Lower lobe of right lung (tissue), 2 donors: ENCODE results near the gene ACTR6. TPM values are rescaled to one million over a fixed set of nuclear protein-coding genes. Genes with fewer than 3 reads are reported as not detected.

Experiments used
- ATAC-seq, 2 donors: fragments of 200-7000 bp; cut with Tn5 transposase; one replicate each; pipeline ENCODE4 v1.9.1; 2020 to 2022; ENCODE audit warnings: mild to moderate bottlenecking in 2 of 2, moderate library complexity in 2 of 2
- DNase-seq: peaks from one replicate; pipeline ENCODE4 v3.0.0-alpha.2; 2020
- H3K27ac ChIP-seq: fragments of 200-600 bp; one replicate; pipeline ENCODE4 v1.8.0; 2022
- H3K27me3 ChIP-seq: fragments of 200-600 bp; one replicate; pipeline ENCODE4 v1.8.0; 2022; ENCODE audit warnings: low read depth
- H3K36me3 ChIP-seq: fragments of 200-600 bp; one replicate; pipeline ENCODE4 v1.8.0; 2022; ENCODE audit warnings: mild to moderate bottlenecking
- H3K4me1 ChIP-seq: fragments of 200-600 bp; one replicate; pipeline ENCODE4 v1.8.0; 2022
- H3K4me3 ChIP-seq: fragments of 200-600 bp; one replicate; pipeline ENCODE4 v1.8.0; 2022; ENCODE audit warnings: mild to moderate bottlenecking
- H3K9me3 ChIP-seq: fragments of 200-600 bp; one replicate; pipeline ENCODE4 v1.8.0; 2022
- intact Hi-C: fragments of 100-400 bp; cut with DNase I; formaldehyde crosslinking; loops from one replicate; pipeline ENCODE4 v1.11.0; 2022
- microRNA-seq: library from miRNA; unstranded; fragments of <30 nt; microRNA quantifications from one replicate; pipeline ENCODE4 v1.2.0, GENCODE V29; 2020; ENCODE audit warnings: borderline number of aligned reads
- total RNA-seq: library from RNA; stranded (reverse); fragmentation: NEBNext Ultra II Directional; extraction: Animal tissue kit (Norgen Biotek cat#: 25700); gene quantifications from one replicate; pipeline ENCODE4 v1.2.1, GENCODE V29; 2021
- TF ChIP-seq, protein P1 (sequence below): fragments of 200-600 bp; IDR thresholded peaks from one replicate; pipeline ENCODE4 v1.8.0; 2022; ENCODE audit warnings: antibody characterized with exemption, mild to moderate bottlenecking
- donor health status: DM: no; HTN: yes; CAD: no; lungs with severe emphysema.

Gene ACTR6
- total RNA-seq, 1 donor from 2014 or later, result 23.8 TPM

DNA sequence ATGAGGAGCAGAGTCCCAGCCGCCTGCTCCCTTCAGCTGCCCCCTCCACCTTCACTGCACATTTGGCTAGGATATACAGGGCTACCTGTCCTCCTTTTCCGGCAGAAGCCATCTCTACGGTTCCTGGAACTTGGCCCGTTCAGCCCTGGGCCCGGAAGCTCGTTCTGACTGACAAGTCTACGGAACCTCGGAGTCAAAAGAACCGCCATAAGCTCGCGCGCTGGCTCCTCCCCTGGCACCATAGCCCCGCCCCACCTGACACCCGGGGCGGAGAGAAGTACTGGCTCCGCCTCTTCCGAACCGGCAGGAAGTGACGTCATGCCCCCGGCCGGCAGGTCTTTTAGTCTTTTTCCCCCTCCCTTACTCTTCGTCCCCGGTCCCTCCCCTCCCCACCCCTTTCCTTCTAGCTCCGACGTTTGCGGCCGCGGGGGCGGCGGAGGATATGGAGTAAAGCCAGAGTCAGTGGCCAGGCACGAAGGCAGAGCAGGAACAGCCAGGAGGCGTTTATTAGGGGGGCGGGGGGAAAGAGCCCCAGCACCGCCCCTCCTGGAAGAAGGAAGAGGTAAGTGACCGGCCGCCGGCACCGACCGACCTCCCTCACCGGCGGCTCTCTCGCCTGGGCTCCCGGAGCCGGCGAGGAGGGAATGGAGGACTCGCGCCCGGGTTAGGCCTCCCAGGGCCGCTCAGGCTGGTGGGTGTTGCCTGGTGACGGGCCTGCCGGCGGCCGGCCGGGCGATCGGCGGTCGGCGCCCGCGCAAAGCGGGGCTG lies 66.4 kb downstream of the ACTR6 start, which contains the start of the genes DEPDC4 and SCYL2:
TSS of gene DEPDC4 (minus strand) at position 245 of the 768 bp plus-strand sequence. CDS start at position 242, 3 bp downstream.
TSS of gene SCYL2 (plus strand) at position 343 of the 768 bp plus-strand sequence. CDS start 15,794 bp downstream, outside the sequence.
- Histone ChIP-seq H3K27me3 (no peaks in the 10 kb centered on the region), H3K27ac (peak within 1 kb of the TSS; percentile 96), H3K36me3 (no peaks in the 10 kb centered on the region), H3K4me3 (peak within 1 kb of the TSS; percentile 83), H3K9me3 (no peaks in the 10 kb centered on the region), H3K4me1 (peaks cover 46% of the 10 kb centered on the region)
- DNase-seq (peak; percentile 97), ATAC-seq (peak; percentile 96 to 98)
- TF ChIP-seq, protein P1, sequence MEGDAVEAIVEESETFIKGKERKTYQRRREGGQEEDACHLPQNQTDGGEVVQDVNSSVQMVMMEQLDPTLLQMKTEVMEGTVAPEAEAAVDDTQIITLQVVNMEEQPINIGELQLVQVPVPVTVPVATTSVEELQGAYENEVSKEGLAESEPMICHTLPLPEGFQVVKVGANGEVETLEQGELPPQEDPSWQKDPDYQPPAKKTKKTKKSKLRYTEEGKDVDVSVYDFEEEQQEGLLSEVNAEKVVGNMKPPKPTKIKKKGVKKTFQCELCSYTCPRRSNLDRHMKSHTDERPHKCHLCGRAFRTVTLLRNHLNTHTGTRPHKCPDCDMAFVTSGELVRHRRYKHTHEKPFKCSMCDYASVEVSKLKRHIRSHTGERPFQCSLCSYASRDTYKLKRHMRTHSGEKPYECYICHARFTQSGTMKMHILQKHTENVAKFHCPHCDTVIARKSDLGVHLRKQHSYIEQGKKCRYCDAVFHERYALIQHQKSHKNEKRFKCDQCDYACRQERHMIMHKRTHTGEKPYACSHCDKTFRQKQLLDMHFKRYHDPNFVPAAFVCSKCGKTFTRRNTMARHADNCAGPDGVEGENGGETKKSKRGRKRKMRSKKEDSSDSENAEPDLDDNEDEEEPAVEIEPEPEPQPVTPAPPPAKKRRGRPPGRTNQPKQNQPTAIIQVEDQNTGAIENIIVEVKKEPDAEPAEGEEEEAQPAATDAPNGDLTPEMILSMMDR, result no peak
- intact Hi-C loops, result no loop called here

DNA sequence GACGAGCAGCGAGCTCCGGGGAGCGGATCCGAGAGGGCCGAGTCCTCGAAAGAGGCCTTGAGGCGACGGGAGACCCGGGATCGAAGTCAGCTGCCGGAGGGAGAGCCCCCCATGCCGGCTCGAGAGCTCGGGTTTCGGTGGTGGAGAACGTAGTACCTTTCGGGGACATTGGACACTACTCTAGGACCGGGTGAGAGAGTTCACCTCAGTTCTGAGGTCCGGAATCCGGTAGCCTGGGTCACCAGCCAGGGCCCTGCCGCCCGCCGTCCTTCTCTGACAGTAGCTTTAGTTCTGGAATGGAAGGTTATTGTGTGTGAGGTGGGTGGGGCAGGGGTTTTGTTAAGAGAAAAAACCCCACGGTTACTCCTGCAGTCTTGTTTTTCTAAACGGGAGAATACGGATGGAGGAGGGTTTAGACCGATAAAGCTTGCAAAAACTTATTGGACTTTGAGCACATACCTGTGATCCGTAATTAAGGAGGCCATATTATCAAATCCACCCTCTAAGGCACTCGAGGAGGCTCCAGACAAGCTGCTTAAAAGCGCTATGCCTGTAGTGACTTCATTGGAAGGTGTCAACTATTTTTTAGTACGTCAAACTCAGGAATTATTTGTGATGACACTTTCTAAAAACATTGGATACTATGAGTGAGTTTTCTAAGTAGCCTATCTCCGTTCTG lies 67.1 kb downstream of the ACTR6 start:
- Histone ChIP-seq H3K27ac (peak overlapping the region; percentile 96), H3K36me3 (no peaks in the 10 kb centered on the region), H3K9me3 (no peaks in the 10 kb centered on the region), H3K4me1 (peaks cover 50% of the 10 kb centered on the region), H3K4me3 (peak overlapping the region; percentile 83), H3K27me3 (no peaks in the 10 kb centered on the region)
- intact Hi-C loops, result no loop called here
- DNase-seq (no peak), ATAC-seq (peak; percentile 20 to 35)
- TF ChIP-seq, protein P1, result no peak

DNA sequence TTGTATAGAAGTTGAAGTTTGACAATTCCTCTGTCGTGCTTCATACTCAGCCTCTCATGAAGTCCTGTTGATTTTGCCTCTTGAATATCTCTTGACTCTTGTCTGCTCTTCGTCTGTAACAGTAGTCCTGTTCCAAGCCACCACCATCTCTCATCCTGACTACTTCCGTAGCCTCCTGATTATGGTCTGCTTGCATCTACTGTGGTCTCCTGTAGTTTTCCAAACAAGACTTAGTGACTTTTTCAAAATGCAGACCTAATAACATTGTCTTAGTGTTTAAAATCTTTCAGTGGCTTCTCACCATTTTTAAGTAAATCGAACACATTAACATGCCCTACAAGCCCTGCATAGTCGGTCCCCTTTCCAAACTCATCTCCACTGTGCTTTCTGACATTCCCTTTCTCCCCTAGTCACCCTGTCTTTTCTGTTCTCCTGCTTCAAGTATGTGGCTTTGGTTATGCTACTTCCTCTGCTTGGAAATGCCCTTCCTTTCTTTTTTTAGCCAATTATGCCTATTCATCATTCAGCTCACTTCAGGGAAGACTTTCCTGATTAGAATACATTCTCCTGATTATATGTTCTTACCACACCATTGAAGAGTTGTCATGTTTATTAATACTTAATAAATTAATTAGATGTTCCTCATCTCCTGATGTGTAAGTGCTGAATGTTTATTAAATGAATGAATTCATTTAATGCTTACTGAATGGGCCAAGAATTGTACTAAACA lies 68.4 kb downstream of the ACTR6 start:
- Histone ChIP-seq H3K9me3 (no peaks in the 10 kb centered on the region), H3K4me3 (peak overlapping the region; percentile 83), H3K27me3 (no peaks in the 10 kb centered on the region), H3K36me3 (no peaks in the 10 kb centered on the region), H3K27ac (peak overlapping the region; percentile 96), H3K4me1 (peaks cover 55% of the 10 kb centered on the region)
- TF ChIP-seq, protein P1, result no peak
- intact Hi-C loops, result no loop called here
- no peak for DNase-seq
- ATAC-seq, result no peak

DNA sequence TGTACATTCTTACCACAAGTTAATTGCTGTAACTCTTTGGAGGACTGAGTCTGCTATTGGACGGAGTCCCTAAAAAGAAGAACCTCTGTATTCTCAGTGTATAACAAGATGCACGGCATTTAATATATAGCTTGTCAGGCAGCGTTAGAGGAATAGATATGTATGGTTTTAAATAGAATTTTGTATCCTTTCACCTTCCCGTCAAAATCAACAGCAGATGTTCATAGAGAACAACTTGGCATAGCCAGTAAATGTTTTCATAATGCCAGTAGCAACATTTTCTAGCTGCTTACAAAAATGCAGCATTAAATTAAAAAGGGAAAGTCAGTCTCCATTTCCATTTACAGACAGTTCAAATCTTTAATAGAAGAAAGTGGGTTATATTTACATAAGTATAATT lies 73.2 kb downstream of the ACTR6 start:
- Histone ChIP-seq H3K9me3 (no peaks in the 10 kb centered on the region), H3K27me3 (no peaks in the 10 kb centered on the region), H3K4me3 (no peak overlapping the region), H3K36me3 (no peaks in the 10 kb centered on the region), H3K27ac (no peak overlapping the region), H3K4me1 (peaks cover 47% of the 10 kb centered on the region)
- no peak for ATAC-seq
- intact Hi-C loops, result no loop called here
- no peak for DNase-seq
- TF ChIP-seq, protein P1, result no peak

Small RNAs within 50 kb of the gene (microRNA-seq; reads per million reads assigned to microRNA genes)
- not detected for gene MIR1827

Other genes starting within 250 kb of the ACTR6 start
- 4.0 TPM for gene ANKS1B, start 215.9 kb upstream of the ACTR6 start, total RNA-seq
- 24.2 TPM for gene BLTP3B, start 57.9 kb upstream of the ACTR6 start, total RNA-seq
- gene DEPDC4, start 66.3 kb downstream of the ACTR6 start, total RNA-seq, result 2.0 TPM
- gene SCYL2, start 66.4 kb downstream of the ACTR6 start, total RNA-seq, result 45.0 TPM
- gene SLC17A8, start 156.3 kb downstream of the ACTR6 start, total RNA-seq, result not detected